ENCODE measurements around the gene CYTH1.

The CYTH1 gene

GRCh38 chr17:78670850-78671725, 111.0 kb downstream of the CYTH1 start:
- H3K36me3 ChIP-seq (ENCODE audit: control insufficient read depth, insufficient read depth, low read length) = no peaks in the 10 kb centered on the region
- TF ChIP-seq, protein P1, sequence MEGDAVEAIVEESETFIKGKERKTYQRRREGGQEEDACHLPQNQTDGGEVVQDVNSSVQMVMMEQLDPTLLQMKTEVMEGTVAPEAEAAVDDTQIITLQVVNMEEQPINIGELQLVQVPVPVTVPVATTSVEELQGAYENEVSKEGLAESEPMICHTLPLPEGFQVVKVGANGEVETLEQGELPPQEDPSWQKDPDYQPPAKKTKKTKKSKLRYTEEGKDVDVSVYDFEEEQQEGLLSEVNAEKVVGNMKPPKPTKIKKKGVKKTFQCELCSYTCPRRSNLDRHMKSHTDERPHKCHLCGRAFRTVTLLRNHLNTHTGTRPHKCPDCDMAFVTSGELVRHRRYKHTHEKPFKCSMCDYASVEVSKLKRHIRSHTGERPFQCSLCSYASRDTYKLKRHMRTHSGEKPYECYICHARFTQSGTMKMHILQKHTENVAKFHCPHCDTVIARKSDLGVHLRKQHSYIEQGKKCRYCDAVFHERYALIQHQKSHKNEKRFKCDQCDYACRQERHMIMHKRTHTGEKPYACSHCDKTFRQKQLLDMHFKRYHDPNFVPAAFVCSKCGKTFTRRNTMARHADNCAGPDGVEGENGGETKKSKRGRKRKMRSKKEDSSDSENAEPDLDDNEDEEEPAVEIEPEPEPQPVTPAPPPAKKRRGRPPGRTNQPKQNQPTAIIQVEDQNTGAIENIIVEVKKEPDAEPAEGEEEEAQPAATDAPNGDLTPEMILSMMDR (IDR thresholded peaks at IDR 0.05) = no peak
- no peak overlapping the region for H3K4me2 ChIP-seq (ENCODE audit: low read length)
- H2AFZ ChIP-seq = no peak overlapping the region
- H3K4me3 ChIP-seq (ENCODE audit: low read depth, low read length) = no peak overlapping the region
- H3K79me2 ChIP-seq = no peaks in the 10 kb centered on the region
- H3K4me1 ChIP-seq = no peaks in the 10 kb centered on the region
- H3K9ac ChIP-seq = no peak overlapping the region
- H3K27me3 ChIP-seq (ENCODE audit: control insufficient read depth, insufficient read depth, low read length) = no peaks in the 10 kb centered on the region
- no peak overlapping the region for H3K27ac ChIP-seq
- H3K9me3 ChIP-seq (ENCODE audit: control insufficient read depth, low read length) = no peaks in the 10 kb centered on the region

DNA sequence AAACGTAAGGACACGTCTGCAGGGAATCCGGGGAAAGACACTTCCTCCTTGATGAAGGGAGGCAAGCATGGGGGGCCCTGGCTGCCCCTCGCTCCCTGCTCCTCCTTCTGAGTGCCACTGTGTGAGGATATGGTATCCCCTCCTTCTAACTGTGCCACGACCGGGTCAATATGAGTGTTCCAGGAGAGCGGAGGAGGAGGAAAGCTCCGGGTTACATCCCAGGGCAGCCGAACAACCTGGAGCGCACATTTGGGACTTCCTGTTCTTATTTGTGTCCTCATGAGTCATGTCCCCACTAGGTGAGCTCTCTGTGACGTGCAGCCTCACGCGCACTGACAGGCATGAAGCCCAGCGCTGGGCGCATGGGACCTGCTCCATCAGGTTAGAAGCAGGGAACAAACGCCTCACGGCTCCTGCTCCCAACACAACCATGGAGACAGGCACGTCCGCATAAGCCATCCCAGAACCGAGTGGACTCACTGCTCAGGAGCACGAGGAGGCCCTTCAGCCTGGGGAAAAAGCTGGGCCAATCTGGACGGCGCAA, 112.0 kb downstream of the CYTH1 start:
- Histone ChIP-seq H3K27me3 (ENCODE audit: control insufficient read depth, insufficient read depth, low read length) (no peaks in the 10 kb centered on the region), H3K36me3 (ENCODE audit: control insufficient read depth, insufficient read depth, low read length) (no peaks in the 10 kb centered on the region), H3K4me2 (ENCODE audit: low read length) (no peak overlapping the region), H3K79me2 (no peaks in the 10 kb centered on the region), H3K9me3 (ENCODE audit: control insufficient read depth, low read length) (no peaks in the 10 kb centered on the region), H3K4me3 (ENCODE audit: low read depth, low read length) (no peak overlapping the region), H2AFZ (no peak overlapping the region), H3K4me1 (no peaks in the 10 kb centered on the region), H3K27ac (no peak overlapping the region), H3K9ac (no peak overlapping the region)
- TF ChIP-seq, protein P1 (IDR thresholded peaks at IDR 0.05) = no peak

DNA sequence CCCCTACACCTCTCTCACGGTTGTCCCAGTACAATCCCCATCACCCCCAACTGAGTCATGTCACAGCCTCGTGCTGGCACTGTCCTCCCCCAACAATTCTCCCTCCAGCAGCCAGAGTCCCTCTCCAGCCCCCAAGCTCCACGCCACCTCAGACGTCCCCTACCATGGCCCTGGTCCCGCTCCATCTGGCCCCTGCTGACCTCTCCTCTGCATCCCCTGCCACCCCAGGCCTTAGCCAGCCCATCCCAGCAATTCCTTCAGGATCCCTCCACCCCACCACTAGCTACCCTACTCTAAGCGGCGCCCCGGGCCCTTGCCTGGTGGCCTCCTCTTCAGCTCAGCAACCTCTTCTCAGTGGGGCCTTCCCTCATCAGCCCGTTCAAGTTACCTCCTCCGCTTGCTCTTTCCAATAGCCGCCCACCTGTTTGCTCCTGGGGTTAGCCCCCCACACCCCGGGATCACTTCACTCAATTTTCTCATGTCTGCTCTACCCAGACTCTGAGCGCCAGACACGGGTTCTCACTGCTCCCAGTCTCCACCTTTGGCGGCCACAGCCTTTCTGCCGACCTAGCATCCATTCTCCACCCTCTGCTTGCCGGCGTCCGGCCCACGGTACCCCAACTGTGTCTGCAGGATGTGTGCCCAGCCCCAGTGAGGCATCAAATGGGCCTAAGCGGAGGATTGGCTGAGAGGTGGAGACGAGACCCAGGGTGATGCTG, 112.7 kb downstream of the CYTH1 start:
- Histone ChIP-seq H3K4me3 (ENCODE audit: low read depth, low read length) (no peak overlapping the region), H3K4me2 (ENCODE audit: low read length) (no peak overlapping the region), H3K9me3 (ENCODE audit: control insufficient read depth, low read length) (no peaks in the 10 kb centered on the region), H3K27ac (no peak overlapping the region), H3K79me2 (no peaks in the 10 kb centered on the region), H3K27me3 (ENCODE audit: control insufficient read depth, insufficient read depth, low read length) (no peaks in the 10 kb centered on the region), H3K4me1 (no peaks in the 10 kb centered on the region), H2AFZ (no peak overlapping the region), H3K9ac (no peak overlapping the region), H3K36me3 (ENCODE audit: control insufficient read depth, insufficient read depth, low read length) (no peaks in the 10 kb centered on the region)
- TF ChIP-seq, protein P1 (IDR thresholded peaks at IDR 0.05) = no peak

- H3K27ac ChIP-seq = no peak overlapping the region
- TF ChIP-seq, protein P1 (IDR thresholded peaks at IDR 0.05) = no peak
- H2AFZ ChIP-seq = no peak overlapping the region
- H3K4me3 ChIP-seq (ENCODE audit: low read depth, low read length) = no peak overlapping the region
- H3K4me2 ChIP-seq (ENCODE audit: low read length) = no peak overlapping the region
- no peaks in the 10 kb centered on the region for H3K4me1 ChIP-seq
- H3K79me2 ChIP-seq = no peaks in the 10 kb centered on the region
- no peaks in the 10 kb centered on the region for H3K27me3 ChIP-seq (ENCODE audit: control insufficient read depth, insufficient read depth, low read length)
- H3K36me3 ChIP-seq (ENCODE audit: control insufficient read depth, insufficient read depth, low read length) = no peaks in the 10 kb centered on the region
- no peak overlapping the region for H3K9ac ChIP-seq
- no peaks in the 10 kb centered on the region for H3K9me3 ChIP-seq (ENCODE audit: control insufficient read depth, low read length)
These were observed 113.2 kb downstream of the CYTH1 start for GRCh38 chr17:78668847-78669246.

Measured in parathyroid adenoma (tissue), 2 donors.